Motor neuron (in vitro differentiated cells): ENCODE measurements around the gene C3AR1. TPM values are rescaled to one million over a fixed set of nuclear protein-coding genes. Genes with fewer than 3 reads are reported as not detected.
"Not testable (repeated sequence)": the region's sequence is repeated elsewhere in the genome, so short reads cannot be mapped to it uniquely, and the experiment has no call there.

Source experiments
- ATAC-seq, 8 experiments: fragments of 200-7000 bp; cut with Tn5 transposase; replicated peaks in 6 of 8; 2 replicates each; pipeline ENCODE4 v1.8.0; 2021; ENCODE audit warnings: mild to moderate bottlenecking in 8 of 8, moderate library complexity in 8 of 8
- H3K27ac ChIP-seq, 2 donors: fragments of 250-450 bp; sonication (Bioruptor Pico); 2 replicates each; pipeline ENCODE4 v1.9.0; 2021; ENCODE audit warnings: antibody characterized with exemption in 2 of 2, mild to moderate bottlenecking in 2 of 2, moderate library complexity in 1 of 2
- H3K4me1 ChIP-seq, 2 donors: fragments of 250-450 bp; sonication (Bioruptor Pico); replicated peaks in 1 of 2; 2 replicates each; pipeline ENCODE4 v1.6.1; 2021; ENCODE audit warnings: antibody characterized with exemption in 2 of 2, mild to moderate bottlenecking in 2 of 2, moderate library complexity in 1 of 2
- H3K4me3 ChIP-seq, 5 donors: fragments of 250-450 bp; sonication (Bioruptor Pico); 2 replicates each; pipeline ENCODE4 v1.9.0; 2021; ENCODE audit warnings: antibody characterized with exemption in 5 of 5, mild to moderate bottlenecking in 5 of 5, moderate library complexity in 4 of 5
- WGBS, 10 experiments: fragments of 450-650 bp; shearing (Covaris generic); methylation state at CpG; one replicate each; pipeline ENCODE4 v1.0.0; 2022; 5-methylcytosine and 5-hydroxymethylcytosine counted together
- in situ Hi-C, 9 experiments: fragments of 400-800 bp; cut with MboI; loops; one replicate each; pipeline ENCODE4 v1.15.0; 2021; ENCODE audit warnings: low sequenced_read_pairs in 9 of 9, low pct_unique_long_range_greater_than_20kb in 2 of 9; ENCODE audit not compliant: unreplicated experiment in 9 of 9
- total RNA-seq, 8 experiments: library from RNA; unstranded; fragments of 300-600 nt; gene quantifications; 2 replicates each; pipeline versions ENCODE4 v1.2.3 to v1.2.4, GENCODE V29; 2022

The C3AR1 gene
- total RNA-seq: 1 to 10 TPM in 1 of 8 experiments, under 1 TPM in 5, not detected in 2; 0.05 to 1.2 (median 0.14) TPM

DNA sequence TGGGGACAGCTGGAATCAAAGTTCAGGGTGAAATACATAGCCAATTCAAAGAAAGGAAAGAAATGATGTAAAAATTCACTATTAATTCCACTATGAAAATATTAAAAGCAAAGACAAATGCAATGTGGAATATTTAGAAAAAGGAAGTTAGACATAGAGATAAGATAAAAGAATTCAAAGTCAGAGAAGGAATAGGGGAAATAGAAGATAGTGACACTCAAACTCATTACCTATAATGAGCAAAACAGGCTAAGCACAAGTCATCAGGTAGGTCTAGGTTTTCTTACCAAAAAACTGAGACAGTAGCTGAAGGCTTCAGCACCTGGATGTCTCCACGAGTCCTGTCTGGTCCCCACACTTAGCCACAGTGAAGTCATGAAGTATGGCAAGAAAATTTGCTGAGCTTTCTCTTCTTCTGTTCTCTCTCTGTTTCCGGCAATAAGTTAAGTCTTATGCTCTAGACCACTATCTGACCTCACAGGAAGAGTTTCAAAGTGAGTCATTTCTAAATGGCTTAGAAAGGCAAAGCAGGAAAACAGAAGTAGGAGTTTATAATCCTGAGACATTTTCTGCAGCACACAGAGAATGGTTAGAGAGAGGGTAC is at the start of gene C3AR1:
Gene C3AR1, minus strand, starts transcription at position 369 of the 604 bp plus-strand sequence. CDS start 6,174 bp downstream, outside the sequence.
- H3K4me1 ChIP-seq: no peaks in the 10 kb centered on the region
- no peak within 1 kb of the TSS for H3K4me3 ChIP-seq
- peak in 1 of 8 experiments; percentile 67 for ATAC-seq
- no peak within 1 kb of the TSS for H3K27ac ChIP-seq
- in situ Hi-C loops: no loop called here
- WGBS, 10 experiments: 10 to 83% (median 43%) methylated on average over 1 to 2 of the region's 2 CpGs; no CpG with 5 or more reads in 2 of the 10 experiments

DNA sequence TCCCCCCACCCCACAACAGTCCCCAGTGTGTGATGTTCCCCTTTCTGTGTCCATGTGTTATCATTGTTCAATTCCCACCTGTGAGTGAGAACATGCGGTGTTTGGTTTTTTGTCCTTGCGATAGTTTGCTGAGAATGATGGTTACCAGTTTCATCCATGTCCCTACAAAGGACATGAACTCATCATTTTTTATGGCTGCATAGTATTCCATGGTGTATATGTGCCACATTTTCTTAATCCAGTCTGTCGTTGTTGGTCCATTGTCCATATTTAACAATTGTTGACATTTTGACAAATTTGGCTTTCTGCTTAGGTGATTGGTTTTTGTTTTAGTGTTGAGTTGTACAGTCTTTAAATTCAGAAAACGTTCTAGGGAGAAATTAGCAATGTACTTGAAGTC is 47.0 kb upstream of the C3AR1 start:
- not testable (repeated sequence) for H3K27ac ChIP-seq

DNA sequence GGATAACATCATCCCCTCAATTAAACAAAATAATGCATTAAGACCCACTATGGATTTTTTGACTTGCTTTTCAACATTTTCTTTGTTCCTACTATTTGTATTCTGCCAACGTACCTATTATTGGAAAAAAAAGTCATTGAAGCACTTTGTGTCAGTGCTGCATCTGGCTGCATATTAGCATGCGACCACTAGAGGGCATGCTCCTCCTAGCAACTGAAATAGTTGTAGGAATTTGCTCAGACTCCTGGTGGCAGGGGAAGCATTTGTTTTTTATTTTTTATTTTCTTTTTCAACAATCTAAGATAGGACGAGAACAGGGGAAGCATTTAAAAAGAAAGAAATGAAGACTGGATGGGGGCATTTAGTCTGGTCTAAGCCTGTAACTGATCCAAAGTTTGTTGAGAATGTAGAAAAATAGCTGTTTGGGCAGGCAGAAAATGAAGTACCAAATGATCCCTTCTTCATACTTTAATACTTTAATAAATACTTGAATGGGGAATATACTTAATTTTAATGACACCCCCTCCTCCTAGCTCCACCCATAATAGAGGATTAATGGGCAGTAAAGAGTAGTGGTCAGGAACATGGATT is 42.7 kb upstream of the C3AR1 start:
- WGBS, 10 experiments: 0 to 14% (median 0%) methylated on average over 1 to 3 of the region's 3 CpGs; no CpG with 5 or more reads in 1 of the 10 experiments
- Histone ChIP-seq H3K4me1 (no peaks in the 10 kb centered on the region), H3K27ac (no peak overlapping the region), H3K4me3 (no peak overlapping the region)
- in situ Hi-C loops: loop anchor here in 1 of 9 experiments (25.0 kb wide), 1 partner anchor 103 kb away; no protein-coding TSS in a partner anchor
- ATAC-seq: peak; percentile 42 to 88 (median 68)

More for the DNA sequence above, 47.0 kb upstream of the C3AR1 start:
- not testable (repeated sequence) for H3K4me3 ChIP-seq, H3K4me1 ChIP-seq, ATAC-seq
- in situ Hi-C loops: loop anchor here in 1 of 9 experiments (25.0 kb wide), 1 partner anchor 99 kb away; no protein-coding TSS in a partner anchor
- 38 to 100% (median 73%) methylated on average over 1 to 2 of the region's 4 CpGs; no CpG with 5 or more reads in 5 of the 10 experiments for WGBS, 10 experiments

DNA sequence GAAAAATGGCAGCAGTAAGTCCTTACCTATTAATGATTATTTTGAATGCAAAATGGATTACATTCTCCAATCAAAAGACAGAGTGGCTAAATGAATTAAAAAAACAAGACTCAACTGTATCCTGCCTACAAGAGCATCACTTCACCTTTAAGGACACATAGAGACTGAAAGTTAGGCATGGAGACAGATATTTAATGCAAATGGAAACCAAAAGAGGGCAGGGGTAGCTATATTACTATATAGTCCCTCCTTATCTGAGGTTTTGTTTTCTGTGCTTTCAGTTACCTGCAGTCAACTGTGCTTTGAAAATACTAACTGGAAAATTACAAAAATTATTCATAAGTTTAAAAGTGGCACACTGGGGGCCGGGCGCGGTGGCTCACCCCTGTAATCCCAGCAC is 33.1 kb upstream of the C3AR1 start:
- WGBS, 10 experiments: 80 to 81% methylated on average over 1 to 3 of the region's 3 CpGs; no CpG with 5 or more reads in 8 of the 10 experiments
- Histone ChIP-seq H3K4me1 (no peaks in the 10 kb centered on the region), H3K4me3 (no peak overlapping the region), H3K27ac (no peak overlapping the region)
- no peak for ATAC-seq
- in situ Hi-C loops: no loop called here

DNA sequence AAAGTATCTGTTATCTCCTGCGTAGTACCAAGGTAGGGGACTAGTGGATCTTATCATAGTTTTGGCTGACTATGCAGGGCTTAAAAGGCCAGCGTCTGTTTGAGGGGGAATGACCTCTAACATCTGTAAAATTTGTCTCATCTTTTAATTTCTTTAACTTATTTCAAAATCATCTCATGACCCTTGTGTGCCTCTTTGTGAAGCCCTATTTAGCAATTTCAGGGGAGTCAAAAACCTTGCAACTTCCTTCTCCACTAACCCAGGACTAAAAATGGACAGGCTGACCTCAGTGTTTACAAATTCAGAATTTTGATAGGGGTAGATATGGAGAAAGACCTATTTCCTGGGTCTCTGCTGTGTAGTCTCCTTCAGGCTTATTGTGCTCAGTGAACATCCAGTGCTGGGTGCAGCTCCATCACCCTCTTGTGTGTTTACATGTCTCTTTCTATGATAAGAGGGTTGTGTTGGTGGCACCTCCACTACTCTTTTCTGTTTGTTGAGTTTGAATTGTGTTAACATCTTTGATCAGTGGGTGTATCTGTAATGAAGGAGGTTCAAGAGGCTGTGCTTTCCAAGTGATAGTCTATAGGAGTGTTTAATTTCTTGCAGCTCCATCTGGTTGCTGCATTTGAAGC is 30.2 kb upstream of the C3AR1 start:
- in situ Hi-C loops: no loop called here

DNA sequence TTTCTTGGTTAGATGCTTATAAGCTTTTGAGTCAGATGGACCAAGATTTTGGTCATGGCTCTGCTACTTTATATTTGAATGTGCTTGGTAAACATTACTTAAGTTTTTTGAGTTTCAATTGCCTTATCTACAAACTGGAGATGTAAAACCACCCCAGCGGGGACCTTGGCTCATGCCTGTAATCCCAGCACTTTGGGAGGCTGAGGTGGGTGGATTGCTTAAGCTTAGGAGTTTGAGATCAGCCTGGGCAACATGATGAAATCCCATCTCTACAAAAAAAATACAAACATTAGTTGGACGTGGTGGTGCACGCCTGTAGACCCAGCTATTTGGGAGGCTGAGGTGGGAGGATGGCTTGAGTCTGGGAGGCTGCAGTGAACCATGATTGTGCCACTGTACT is 27.1 kb upstream of the C3AR1 start:
- in situ Hi-C loops: no loop called here
- Histone ChIP-seq H3K4me3 (no peak overlapping the region), H3K4me1 (no peaks in the 10 kb centered on the region), H3K27ac (no peak overlapping the region)
- ATAC-seq: no peak
- 80 to 100% (median 96%) methylated on average over 2 to 3 of the region's 3 CpGs; no CpG with 5 or more reads in 2 of the 10 experiments for WGBS, 10 experiments

More for the DNA sequence above, 30.2 kb upstream of the C3AR1 start:
- Histone ChIP-seq H3K27ac (no peak overlapping the region), H3K4me1 (no peaks in the 10 kb centered on the region), H3K4me3 (no peak overlapping the region)
- no peak for ATAC-seq
- 80 to 100% (median 100%) methylated on average over 1 to 2 of the region's 2 CpGs for WGBS, 10 experiments

DNA sequence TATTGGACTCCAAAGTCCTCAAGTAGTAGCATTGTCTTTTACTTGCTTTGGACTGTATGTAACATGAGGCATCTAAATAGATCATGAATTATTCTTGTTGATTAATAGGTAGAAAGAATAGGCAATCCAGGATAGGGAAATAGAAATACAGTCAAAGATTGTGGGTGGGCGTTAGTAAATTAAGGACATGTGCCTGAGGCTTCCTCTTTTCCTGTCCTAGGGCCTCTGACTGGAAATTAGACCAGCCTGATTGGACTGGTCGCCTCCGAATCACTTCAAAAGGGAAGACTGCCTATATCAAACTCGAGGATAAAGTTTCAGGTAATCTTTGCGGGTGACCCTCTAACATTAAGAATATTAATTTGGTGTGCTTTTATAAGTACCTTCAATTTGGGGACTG is 23.6 kb upstream of the C3AR1 start:
- no peak overlapping the region for H3K27ac ChIP-seq
- H3K4me1 ChIP-seq: no peaks in the 10 kb centered on the region
- 40 to 100% (median 93%) methylated on average over 1 to 5 of the region's 5 CpGs; no CpG with 5 or more reads in 1 of the 10 experiments for WGBS, 10 experiments
- in situ Hi-C loops: no loop called here
- no peak for ATAC-seq
- no peak overlapping the region for H3K4me3 ChIP-seq

DNA sequence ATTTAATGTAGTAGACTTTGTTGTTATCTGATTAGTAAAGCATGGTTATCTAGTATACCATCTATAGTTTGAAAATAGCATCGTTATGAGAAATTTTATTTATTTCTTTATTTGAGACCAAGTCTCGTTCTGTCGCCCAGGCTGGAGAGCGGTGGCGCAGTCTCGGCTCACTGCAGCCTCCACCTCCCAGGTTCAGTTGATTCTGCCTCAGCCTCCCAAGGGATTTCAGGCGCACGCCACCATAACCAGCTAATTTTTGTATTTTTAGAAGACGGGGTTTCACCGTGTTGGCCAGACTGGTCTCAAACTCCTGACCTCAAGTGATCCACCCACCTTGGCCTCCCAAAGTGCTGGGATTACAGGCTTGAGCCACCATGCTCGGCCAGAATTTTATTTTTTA is 23.1 kb upstream of the C3AR1 start:
- 80 to 100% (median 92%) methylated on average over 1 to 11 of the region's 11 CpGs; no CpG with 5 or more reads in 1 of the 10 experiments for WGBS, 10 experiments
- H3K4me3 ChIP-seq, in situ Hi-C loops, H3K27ac ChIP-seq, H3K4me1 ChIP-seq, ATAC-seq: not testable (repeated sequence)

DNA sequence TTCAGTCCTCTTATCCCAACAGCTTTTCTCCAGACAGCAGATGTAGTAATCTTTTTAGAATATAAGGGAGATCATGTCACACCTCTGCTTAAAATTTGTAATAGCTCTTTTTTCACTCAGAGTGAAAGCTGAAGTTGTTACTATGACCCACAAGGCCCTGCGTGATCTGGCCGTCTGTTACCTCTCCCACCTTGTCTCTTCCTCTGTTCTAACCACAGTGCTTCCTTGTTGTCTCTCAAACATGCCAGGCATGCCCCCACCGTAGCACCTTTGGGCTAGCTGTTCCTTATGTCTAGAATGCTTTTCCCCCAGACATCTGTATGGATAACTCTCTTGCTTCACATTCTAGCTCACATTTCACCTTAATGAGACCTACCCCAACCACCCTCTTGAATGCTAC is 22.4 kb upstream of the C3AR1 start:
- Histone ChIP-seq H3K27ac (no peak overlapping the region), H3K4me3 (no peak overlapping the region), H3K4me1 (peaks cover 3 to 11% of the 10 kb centered on the region in 2 donors)
- in situ Hi-C loops: no loop called here
- 60 to 100% (median 90%) methylated on average over 1 to 3 of the region's 3 CpGs; no CpG with 5 or more reads in 1 of the 10 experiments for WGBS, 10 experiments
- no peak for ATAC-seq

DNA sequence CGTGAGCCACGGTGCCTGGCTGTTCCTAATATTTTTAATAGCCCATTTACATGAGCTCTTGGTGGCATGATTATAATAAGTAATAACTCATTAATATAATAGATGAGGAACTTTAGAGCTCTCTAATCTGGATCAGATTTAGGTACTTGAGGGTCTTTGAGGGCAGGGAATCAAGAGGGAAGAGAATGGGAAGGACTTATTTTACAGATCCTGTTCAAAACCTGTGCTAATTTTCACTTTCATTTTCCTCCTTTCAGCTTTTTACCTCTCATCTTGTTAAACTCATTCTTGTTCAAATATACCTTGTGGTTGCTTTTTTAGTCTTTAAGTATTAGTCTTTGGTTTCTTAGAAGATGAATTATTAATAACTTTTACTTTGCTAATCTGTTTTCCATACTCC is 21.5 kb upstream of the C3AR1 start:
- in situ Hi-C loops: no loop called here
- Histone ChIP-seq H3K4me3 (no peak overlapping the region), H3K4me1 (peaks cover 5 to 18% of the 10 kb centered on the region in 2 donors), H3K27ac (no peak overlapping the region)
- no peak for ATAC-seq
- 83 to 100% (median 90%) methylated on average over 1 to 2 of the region's 2 CpGs; no CpG with 5 or more reads in 4 of the 10 experiments for WGBS, 10 experiments

DNA sequence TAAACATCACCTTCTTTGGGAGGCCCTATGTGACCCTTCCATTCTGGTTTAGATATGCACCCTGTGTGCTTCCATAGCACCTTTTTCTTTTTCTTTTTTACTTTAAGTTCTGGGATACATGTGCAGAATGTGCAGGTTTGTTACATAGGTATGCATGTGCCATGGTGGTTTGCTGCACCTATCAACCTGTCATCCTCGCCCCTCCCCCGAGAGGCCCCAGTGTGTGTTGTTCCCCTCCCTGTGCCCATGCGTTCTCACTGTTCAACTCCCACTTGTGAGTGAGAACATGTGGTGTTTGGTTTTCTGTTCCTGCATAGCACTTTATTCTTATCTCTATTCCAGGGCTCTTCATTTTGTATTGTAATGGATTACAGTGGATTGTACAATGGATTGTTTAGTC is 18.2 kb upstream of the C3AR1 start:
- WGBS, 10 experiments: 80% methylated on average over 1 to 3 of the region's 3 CpGs; no CpG with 5 or more reads in 8 of the 10 experiments
- in situ Hi-C loops, H3K4me3 ChIP-seq, ATAC-seq, H3K27ac ChIP-seq: not testable (repeated sequence)
- peaks cover 5 to 25% of the 10 kb centered on the region in 2 donors for H3K4me1 ChIP-seq

DNA sequence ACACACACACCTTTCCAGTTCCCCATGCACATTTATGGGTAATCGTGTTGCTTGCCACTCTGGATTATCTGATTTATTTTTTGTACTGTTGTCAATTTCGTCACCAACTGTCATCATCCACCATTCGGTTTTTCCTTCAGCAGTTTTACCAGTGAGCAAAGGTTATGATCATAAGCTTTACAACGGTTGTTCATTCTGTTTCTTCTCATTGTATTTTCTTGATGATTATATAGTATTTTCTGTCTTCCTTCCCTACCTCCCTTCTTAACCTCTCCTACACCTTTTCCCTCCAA is 16.6 kb upstream of the C3AR1 start:
- in situ Hi-C loops: no loop called here
- H3K27ac ChIP-seq: peak overlapping the region; percentile 94 to 96
- H3K4me1 ChIP-seq: peaks cover 5 to 30% of the 10 kb centered on the region in 2 donors
- peak overlapping the region; percentile 62 to 94 (median 83) for H3K4me3 ChIP-seq
- 0 to 33% (median 3%) methylated on average over 1 to 4 of the region's 4 CpGs; no CpG with 5 or more reads in 1 of the 10 experiments for WGBS, 10 experiments
- ATAC-seq: no peak

DNA sequence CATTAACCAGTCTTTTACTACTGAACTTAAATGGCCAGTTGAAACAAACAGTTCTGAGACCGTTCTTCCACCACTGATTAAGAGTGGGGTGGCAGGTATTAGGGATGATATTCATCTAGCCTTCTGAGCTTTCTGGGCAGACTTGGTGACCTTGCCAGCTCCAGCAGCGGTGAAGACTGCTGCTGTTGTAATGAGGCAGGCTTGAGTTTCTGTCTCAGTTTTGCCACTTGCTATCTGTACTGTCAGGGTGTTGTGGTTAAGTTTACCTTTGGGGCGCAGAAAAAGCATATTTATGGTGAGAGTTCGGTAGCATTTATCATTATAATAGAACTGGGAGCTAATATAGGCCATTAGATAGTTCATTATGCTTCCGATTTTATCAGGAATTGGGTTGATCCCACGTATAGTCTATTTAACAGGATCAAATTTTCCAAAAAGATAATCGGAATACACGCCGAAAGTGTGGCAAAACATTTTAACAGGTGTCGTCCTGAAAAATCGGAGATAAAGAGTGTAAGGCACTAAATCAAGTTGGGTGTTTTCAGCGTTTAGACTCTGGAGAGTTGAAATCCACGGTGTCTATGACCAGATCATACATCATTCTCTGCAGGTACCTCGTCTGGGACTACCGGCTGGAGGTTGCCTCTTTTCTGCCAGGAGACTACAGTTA is 15.2 kb upstream of the C3AR1 start:
- no peak for ATAC-seq
- WGBS, 10 experiments: 0 to 7% (median 0%) methylated on average over 3 to 14 of the region's 15 CpGs; no CpG with 5 or more reads in 1 of the 10 experiments
- Histone ChIP-seq H3K27ac (peak overlapping the region; percentile 94 to 96), H3K4me3 (peak overlapping the region; percentile 62 to 94 (median 83)), H3K4me1 (peaks cover 12 to 42% of the 10 kb centered on the region in 2 donors)
- in situ Hi-C loops: no loop called here
